ENCODE results near the gene FES.

- TF ChIP-seq RAD21 (IDR thresholded peaks at IDR 0.05; ENCODE audit: low read length) (no peak), EP300 (IDR thresholded peaks at IDR 0.05; ENCODE audit: borderline replicate concordance in 1 of 2, low read depth in 1 of 2, low read length in 1 of 2) (no peak), CTCF (IDR thresholded peaks at IDR 0.05) (no peak), POLR2AphosphoS5 (IDR thresholded peaks at IDR 0.05; ENCODE audit: low read depth, low read length) (no peak), FOXJ3 (CRISPR knock-in tag; IDR thresholded peaks at IDR 0.05) (no peak), REST (IDR thresholded peaks at IDR 0.05; ENCODE audit: low read depth, low read length) (no peak), MXI1 (IDR thresholded peaks at IDR 0.05; ENCODE audit: low read depth, low read length) (no peak), EZH2phosphoT487 (IDR thresholded peaks at IDR 0.05; ENCODE audit: borderline replicate concordance, low read depth) (no peak), GABPA (IDR thresholded peaks at IDR 0.05; ENCODE audit: low read depth) (no peak), MAX (IDR thresholded peaks at IDR 0.05; ENCODE audit: low read depth) (no peak)
Observed at GRCh38 chr15:90930861-90931574, 46.7 kb downstream of the FES start.
